NCI-H2029 treated with DMSO at 0.1 percent for 48 hours (cell line): ENCODE measurements around the gene EPHA1.

Source experiments
- DNase-seq: peaks from one replicate; lab custom pipeline; 2025; lab: John Stamatoyannopoulos, UW

The EPHA1 gene

DNA sequence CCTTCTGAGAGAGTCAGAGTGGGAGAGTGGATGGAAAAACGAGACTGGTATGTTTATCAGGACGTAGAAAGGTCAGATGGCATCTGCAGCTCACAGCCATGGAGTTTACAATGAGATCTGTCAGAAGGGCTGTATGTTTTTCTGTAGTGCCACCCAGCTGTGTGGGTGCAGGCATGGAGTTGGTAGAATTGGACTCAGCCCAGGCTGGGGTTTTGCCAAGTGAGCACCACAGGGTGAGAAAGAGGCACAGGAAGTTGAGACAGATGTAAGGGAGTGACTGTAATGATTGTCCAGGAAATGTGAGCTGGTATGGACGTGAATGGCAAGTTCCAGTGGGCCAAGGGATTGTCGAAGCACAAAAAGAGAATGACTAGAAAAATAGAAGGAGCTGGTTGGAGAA, 36.6 kb downstream of the EPHA1 start:
- no peak for DNase-seq

DNA sequence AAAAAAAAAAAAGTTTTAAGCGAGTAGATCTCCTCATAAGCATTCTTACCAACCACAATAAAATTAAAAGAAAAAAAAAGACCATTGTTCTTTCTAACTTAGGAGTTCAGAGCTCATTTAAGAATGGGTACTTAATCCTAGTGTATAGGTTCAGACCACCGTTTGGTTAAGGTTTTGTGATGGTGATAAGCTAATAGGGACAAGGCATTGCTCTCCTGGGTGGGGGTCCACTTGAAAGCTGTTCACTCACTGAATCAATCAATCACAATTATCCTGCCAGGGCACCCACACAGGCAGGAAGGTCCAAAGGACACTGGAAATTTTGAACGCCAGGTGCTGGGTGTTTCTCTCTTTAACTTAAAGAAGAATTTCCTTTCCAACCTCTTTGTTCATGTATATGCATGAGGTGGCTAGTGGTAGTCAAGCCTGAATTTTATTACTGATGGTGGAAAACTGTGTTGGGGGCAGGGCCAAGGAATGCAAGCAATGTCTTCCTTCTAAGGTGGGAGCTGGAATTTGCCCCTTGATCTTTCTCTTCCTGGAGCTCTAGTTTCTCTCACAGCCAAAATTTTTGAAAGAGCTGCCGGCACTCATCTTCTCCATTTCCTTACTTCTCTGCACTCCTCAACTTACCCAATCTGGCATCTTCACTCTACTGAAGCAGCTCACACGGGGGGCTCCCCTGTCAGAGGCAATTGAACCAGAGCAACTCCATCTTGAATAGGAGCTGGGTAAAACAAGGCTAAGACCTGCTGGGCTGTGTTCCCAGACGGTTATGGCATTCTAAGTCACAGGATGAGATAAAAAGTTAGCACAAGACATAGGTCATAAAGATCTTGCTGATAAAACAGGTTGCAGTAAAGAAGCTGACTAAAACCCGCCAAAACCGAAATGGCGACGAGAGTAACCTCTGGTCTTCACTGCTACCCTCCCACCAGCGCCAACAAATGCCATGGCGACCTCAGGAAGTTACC, 38.7 kb downstream of the EPHA1 start:
- no peak for DNase-seq

DNA sequence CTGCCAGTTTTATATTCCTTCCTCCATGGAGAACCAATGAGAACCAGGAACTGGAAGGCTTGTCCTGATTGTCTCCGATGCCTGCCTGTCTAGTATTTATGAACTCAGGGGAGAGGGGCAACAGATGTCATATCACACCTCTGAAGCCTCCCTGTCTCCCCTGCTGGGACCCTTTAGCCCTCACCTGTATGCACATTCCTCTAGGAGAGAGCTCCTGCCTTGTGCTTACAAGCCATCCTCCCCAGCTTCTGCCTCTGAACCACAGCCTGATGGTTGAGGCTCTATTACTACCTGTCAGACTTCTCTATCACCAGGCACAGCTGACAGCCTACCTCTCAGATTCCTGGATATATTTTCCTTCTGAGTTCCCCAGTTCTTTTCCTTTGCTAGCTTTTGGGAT, 40.3 kb downstream of the EPHA1 start:
- DNase-seq: no peak

DNA sequence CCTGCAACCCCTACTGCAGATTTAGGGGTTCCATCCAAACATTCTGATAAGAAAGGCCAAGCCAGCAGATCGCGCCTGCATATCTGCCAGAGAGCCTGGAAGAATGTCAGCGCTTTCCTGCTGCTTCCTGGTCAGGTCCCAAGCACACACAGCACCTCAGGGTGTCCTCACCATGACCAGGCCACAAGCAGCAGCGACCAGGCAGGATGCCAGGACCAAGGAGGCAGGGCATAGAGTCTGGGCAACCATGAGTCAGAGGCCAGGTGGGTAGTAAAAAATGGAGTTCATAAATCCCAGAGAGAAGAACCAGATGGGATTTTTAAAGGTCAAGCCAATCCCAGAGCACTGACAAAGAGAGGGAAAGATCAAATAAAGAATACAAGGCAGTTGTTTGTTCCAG, 40.7 kb downstream of the EPHA1 start:
- no peak for DNase-seq

DNA sequence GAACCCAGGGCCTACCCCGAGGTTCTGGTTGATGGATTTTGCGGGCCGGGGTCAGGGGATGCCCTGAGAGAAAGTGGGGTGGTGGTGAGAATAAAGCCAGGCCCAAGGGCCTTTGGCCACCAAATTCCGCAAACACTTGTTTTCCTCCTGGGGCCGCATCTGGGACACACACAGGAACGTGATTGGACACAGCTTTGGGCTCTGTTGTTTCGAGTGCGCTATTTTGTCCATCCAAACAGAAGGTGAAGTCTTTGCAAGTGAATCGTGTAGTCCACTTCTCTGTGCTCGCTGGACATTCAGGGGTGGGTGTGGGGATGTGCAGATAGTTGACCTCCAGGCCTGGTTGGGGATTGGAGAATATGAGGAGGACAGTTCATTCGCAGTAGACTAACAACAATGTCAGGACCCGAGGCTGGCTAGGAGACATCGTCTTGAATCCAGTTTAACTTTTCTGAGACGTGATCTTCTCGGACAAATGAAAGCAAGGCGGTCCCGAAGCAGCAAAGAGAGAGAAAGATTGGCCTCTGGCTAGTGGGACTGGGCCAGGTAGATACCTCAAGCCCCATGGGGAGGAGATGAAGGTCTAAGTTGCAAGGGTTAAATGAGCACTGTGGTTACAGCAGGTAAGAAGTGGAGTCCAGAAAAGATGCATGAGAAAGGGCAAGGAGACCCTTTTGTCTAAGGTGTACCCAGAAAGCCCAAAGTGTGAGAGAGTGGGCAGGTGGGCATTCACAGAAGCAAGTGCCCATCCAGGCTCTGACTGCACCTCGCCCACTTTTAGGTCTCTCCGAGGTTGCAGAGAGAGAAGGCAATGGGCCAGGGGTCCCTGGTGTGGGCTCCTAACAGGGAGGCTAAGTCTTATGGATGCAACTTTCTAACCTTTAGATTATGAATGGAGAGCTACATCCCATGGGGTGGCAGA, 45.4 kb downstream of the EPHA1 start:
- no peak for DNase-seq

DNA sequence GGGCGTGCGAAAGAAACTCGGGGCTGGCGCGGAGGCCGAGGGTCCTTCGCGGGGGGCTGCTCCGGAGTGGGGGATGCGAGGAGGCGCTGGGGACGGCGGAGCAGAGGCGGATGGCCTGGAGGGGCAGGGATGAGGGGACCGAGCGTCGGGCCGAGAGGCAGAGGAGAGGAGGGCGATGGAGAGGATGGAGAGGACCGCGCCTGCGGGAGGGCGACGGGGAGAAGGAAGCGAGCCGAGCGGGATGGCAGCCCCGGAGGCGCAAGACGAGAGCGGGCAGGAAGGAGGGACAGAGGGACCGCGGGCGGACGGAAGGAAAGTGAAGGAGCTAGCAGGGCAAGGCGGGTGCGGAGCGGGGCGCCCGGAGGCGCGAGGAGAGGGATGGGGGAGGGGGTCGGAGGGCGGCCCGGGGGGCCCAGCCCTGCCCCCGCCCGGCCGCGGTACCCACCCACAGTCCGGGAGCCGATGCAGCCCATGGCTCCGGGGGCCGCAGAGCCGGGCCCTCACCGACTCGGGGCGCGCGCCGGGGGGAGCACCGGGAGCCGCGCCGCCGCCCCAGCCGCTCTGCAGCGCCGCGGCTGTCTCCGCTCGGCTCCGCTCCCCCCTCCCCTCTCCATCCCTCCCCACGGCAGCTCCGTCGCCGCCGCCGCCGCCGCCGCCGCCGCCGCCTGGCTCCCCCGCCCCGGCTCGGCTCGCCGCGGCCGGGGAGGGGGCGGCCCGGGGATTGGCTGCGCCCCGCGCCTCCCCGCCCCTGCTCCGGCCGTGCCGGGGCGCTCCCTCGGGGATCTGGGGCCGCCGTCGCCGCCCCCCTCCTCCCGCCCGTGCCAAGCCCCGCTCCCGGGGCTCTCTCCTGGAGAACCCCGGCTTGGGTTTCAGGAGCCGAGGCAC, 46.3 kb downstream of the EPHA1 start, which contains the start of gene FAM131B:
Gene FAM131B (minus strand): TSS at position 583 of the 885 bp plus-strand sequence. CDS start 110 bp downstream, at position 473.
- DNase-seq: no peak

DNA sequence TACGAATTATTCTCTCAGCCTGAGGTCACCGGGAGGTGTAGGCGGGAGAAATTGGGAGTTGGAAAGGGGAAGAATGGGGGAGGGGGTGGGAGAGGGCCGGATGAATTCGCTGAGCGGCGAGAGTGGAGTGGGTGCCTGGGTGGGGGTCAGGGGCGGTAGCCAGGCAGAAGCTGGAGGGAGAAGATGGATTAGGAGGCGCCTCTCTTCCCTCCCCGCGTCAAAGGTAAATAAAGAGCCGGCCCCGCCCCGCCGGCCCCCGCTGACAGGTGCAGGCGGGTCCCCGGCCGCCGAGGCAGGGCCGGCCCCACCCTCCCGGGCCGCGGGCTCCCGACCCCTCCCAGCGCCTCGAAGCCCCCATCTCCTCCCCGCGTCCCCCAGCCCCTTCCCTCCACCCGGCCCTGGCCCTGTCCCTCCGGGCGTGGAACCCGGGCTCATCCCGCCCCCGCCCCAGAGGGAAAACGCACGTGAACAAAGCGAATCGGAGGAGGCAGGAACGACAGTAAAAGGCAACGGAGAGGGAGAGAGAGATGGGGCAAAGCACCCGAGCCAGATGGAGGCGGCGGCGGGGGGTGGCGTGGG, 47.0 kb downstream of the EPHA1 start:
- DNase-seq: no peak

DNA sequence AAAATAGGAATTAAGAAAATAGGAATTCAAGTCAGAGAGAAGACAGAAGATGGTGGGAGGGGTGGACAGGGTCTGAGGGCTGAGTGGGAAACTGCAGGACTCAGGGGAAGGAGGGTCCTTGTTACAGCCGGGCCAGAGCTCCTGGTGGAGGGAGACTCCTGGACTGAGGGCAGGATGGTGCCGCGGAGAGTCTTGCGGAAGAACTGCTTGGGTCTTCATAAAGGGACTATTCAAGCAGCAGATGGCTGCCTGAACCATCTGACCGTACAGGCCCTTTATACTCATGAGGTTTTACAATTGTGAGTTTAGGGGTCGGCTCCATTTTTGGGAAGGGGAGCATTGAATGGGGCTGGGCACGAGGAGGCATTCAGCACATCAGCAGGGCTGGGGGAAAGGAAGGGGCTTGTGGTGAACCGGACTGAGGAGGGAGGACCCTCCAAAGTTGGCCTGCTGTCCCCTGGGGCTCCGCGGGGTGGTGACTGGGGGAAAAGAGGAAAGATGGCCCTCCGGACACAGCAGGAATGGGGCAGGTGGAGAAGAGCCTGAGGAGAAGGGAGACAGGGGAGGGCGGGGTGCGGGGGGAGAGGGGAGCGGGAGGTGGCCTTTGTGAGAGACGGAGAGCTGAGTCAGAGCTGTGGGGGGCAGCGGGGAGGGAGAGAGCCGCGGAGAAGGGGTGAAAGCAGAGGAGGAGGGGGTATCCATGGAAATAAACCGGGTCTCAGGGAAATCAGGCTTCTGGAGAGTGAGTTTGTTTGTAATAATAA, 47.7 kb downstream of the EPHA1 start:
- DNase-seq: no peak

DNA sequence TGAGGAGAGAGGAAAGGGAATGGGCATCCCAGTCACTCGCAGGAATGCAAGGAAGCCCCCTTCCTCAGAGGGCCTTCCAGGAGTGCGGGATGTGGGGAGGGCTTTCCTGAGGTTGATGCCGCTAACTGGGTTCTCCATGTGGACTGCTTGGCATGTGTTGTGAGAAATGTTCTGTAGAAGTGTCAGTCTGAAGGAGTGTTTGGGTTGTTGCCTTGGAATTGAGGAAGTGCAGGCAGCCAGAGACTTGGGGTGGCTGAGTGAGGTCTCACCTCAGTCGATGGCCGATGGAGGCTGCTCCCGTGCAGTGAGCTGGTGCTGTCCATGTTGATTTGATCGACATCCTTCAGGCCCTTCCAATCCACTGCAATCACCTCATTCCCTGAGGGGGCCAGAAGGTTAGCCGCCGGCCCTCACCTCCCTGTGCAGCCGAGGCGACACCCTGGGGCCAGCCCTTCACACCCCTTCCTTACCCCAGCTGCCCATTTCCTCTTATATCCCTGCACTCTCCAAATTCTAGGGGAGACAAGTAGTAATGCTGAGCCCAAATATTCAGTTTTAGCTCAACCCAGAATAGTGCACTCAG, 48.8 kb downstream of the EPHA1 start:
- DNase-seq: no peak

DNA sequence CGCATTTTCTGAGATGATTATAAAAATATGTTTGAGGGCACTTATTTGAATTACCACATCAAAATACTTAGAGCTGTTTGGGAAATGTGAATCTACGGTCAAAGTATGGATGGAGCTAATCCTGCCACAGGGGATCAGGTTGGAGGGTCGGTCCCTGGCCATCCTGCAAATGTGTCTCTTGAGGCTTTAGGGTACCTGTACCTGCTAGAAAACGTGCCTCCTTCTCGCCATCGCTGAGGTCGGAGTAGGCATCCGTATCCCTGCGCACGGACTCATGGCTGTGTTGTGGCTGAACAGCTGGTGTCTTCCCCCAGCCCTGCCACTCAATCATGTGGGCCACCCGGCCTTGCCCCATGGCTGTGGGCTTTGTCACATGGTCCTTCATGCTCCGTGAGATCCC, 50.0 kb downstream of the EPHA1 start:
- no peak for DNase-seq

DNA sequence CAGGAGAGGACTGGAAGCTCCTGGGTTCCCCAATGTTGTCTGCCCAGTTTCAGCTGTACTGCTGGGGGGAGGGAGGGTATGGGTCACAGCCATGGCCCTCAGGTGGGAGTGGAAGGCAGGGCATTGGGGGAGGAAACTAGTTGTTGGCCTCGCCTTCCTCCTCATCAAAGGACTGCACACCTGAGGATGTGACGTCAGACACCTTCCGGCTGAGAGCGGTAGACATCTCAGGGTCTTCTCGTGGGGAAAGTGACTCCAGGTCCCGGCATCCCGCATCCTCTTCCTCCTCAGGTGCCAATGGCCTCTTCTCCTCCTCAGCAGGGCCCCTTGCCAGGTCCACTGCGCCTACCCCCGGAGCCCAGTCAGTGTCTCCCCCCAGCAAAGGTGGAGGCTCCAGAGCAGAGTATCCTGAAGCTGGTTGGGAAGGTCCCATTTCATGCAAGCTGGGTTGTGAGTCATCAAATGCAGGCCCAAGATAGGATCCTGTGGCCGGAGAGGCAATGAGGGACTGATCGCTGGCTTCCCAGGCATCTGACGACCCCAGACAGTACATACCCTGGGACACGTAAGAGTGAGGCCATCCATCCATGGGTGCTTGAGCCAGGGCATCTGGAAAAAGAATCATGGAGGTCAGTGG, 52.1 kb downstream of the EPHA1 start:
- no peak for DNase-seq

DNA sequence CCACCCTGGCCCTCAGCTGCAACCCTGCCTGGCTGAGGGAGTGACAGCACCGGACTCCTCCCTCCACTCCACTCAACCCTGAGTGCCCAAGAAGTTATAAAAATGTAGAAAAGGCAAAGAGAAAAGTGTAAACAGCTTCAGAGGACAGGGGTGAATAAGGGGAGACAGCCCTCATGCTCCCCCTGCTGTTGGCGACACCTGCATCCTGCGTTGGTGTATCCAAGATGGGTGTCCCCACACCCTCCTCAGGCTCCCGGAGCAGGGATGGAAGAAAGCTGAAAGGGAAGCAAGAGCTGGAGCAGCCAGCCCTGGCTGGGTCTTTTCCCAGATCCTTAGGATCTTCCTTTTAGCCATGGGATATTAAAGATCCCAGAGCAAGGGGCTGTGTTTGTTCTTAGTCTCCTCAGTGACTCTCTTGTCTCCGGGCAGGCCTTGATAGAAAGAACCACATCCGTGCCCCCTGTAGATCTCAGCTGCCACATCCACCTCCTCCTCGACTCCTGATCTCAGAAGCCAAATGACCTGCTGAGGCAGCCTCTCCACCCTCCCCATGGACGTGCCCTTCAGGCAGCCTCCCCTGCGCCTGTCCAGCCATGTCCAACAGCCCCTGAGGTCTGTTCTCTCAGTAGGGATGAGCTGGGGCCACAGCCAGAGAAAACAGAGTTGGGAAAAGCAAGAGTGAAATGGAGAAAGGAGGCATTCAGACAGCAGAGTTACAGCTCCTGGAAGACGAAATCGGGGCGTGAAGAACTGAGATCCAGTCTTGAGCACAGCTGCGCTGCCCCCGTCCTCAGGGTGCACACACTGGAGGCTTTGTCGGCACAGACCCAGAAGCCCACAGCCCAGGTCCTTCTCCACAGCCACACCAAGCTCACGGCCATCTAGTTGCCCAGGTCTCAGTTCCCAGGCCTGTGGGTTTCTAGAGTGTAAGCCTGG, 52.9 kb downstream of the EPHA1 start:
- no peak for DNase-seq

DNA sequence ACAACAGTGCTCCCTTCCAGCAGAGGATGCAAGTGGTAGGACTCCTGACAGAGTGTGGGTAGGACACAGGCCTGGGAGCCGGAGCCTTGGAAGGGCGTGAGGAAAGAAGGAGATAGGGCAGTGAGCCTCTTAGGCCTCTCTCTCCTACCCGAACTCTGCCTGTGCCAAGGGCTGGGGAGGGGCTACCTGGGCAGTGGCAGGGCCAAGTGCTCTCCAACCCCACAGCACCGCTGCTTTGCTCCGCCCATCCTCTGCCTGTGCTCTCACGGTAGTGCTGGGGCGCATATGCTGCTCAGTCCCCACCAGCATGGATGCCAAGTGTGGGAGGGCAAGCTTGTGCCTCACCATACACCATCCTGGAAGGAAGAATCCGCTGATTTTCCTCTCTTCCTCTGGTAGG, 53.7 kb downstream of the EPHA1 start:
- DNase-seq: no peak

DNA sequence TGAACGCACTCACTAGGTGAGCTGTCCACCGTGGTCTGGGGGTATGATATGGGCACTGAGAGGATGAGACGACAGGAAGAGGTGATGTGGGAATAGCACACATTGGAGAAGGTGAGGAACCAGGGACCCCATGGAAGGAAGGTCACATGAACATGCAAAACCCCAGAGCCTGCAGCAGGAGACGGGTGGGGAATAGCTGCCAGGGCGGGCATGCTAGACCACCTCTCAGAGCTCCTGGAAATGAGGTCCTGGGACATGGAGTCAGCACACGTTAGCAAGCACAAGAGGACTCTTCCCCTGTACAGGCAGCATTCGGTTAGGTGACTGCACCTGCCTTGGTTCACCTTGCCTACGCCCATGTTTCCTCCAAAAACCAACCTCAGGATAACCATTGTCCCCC, 54.3 kb downstream of the EPHA1 start:
- DNase-seq: no peak

DNA sequence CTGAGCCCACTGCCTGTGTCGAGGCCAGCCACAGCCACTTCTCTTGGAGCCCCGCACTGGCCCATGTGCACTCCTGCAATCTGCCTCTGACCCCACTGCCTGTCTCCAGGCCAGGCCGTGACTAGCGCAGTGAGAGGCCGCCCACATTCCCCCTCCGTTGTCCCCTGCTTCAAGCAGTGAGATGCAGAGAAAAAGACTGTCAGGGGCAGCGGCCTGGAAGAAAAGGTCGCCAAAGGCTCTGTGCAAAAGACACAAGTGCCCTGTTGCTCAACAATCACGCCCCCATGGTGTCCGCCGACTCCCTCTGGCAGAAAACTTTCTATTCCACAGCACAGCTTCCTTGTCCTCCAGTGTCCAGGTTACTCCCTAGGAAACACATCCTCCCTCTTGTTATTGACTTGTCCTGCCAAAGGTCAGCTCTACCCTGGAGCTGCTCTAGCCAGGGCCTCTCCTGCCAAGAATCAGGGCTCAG, 56.1 kb downstream of the EPHA1 start:
- DNase-seq: no peak

DNA sequence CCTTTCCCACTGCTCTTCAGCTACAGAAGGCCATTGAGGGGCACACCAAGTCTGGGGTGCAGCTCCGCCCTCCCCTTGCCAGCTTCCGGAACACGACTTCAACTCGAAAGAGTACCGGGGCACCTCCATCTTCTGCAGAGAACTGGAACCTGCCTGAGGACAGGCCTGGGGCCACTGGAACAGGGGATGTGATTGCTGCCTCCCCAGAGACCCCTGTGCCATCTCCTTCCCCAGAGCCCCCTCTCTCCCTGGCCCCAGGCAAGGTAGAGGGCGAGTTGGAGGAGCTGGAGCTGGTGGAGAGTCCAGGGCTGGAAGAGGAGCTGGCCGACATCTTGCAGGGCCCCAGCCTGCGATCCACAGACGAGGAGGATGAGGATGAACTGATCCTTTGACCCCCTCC, 57.1 kb downstream of the EPHA1 start:
- no peak for DNase-seq

DNA sequence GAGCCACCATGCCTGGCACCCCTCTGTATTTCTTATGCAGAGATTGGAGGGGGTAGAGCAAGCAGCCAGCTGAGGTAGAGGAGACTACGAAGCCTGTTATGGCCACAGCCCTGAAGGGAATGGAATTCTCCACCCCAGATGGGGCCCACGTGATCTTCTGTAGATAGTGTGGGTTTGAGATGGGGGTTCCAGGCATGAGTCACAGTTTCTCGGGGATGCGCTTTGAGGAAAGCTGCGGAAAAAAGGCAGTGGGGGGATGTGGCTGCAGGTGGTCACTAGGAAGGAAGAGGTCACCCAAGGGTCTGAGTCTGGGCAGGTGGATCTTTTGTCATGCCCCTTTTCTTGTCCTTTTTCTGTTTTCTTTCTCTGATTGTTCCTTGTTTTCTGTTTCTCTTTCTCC, 57.6 kb downstream of the EPHA1 start:
- no peak for DNase-seq

DNA sequence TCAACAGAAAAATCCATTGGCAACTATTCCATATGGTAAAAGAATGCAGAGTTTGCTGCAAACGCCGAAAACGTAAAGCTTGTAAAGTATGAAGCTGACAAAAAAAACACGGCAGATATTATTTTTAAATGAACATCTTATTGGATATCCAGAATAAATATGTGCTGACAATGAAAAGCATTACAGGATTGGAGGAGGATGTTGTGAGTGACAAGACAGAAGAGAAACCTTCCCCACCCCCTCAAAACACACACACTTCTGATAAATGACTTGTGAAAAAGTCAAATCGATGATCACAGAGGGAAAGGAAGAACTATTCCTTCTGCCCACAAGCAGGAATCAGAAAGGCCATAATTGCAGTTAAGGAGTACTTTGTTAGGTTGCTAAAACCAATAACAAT, 60.7 kb downstream of the EPHA1 start:
- no peak for DNase-seq
